Liver (tissue), 9 donors: ENCODE data around the gene LILRA1. TPM values are rescaled to one million over a fixed set of nuclear protein-coding genes. Genes with fewer than 3 reads are reported as not detected.

Experiments
- DNase-seq: peaks from one replicate; pipeline ENCODE4 v3.0.0-alpha.2; 2017; ENCODE audit warnings: low spot score
- H3K27ac ChIP-seq, 2 donors: one replicate each; pipeline ENCODE4 v1.7.0; 2013; ENCODE audit warnings: inconsistent platforms in 2 of 2, low read length in 2 of 2, control low read depth in 1 of 2, low read depth in 1 of 2, mild to moderate bottlenecking in 1 of 2
- H3K27me3 ChIP-seq, 4 donors: one replicate each; pipeline versions ENCODE4 v1.6.1 to v1.7.0; 2013; ENCODE audit warnings: low read length in 3 of 4, inconsistent platforms in 1 of 4, mild to moderate bottlenecking in 1 of 4, moderate library complexity in 1 of 4; ENCODE audit not compliant: control insufficient read depth in 4 of 4, insufficient read depth in 4 of 4
- H3K36me3 ChIP-seq, 4 donors: one replicate each; pipeline versions ENCODE4 v1.6.1 to v1.7.0; 2013; ENCODE audit warnings: low read length in 3 of 4, mild to moderate bottlenecking in 3 of 4, low read depth in 1 of 4, moderate library complexity in 1 of 4; ENCODE audit not compliant: control insufficient read depth in 4 of 4, insufficient read depth in 3 of 4
- H3K4me1 ChIP-seq, 4 donors: one replicate each; pipeline versions ENCODE4 v1.6.1 to v1.7.0; 2013; ENCODE audit warnings: low read length in 3 of 4, mild to moderate bottlenecking in 3 of 4, moderate library complexity in 1 of 4; ENCODE audit not compliant: control insufficient read depth in 4 of 4, insufficient read depth in 4 of 4
- H3K4me3 ChIP-seq, 3 donors: one replicate each; pipeline versions ENCODE4 v1.6.1 to v1.7.0; 2013; ENCODE audit warnings: low read length in 3 of 3, control low read depth in 1 of 3, low read depth in 1 of 3, mild to moderate bottlenecking in 1 of 3
- H3K9ac ChIP-seq, 2 donors: one replicate each; pipeline ENCODE4 v1.7.0; 2013; ENCODE audit warnings: low read length in 2 of 2, mild to moderate bottlenecking in 2 of 2, moderate library complexity in 2 of 2, control low read depth in 1 of 2, low read depth in 1 of 2
- H3K9me3 ChIP-seq, 4 donors: one replicate each; pipeline versions ENCODE4 v1.6.1 to v1.7.0; 2013; ENCODE audit warnings: low read length in 3 of 4; ENCODE audit not compliant: control insufficient read depth in 4 of 4
- CTCF ChIP-seq: fragments of 150-350 bp; IDR thresholded peaks from 2 replicates; pipeline ENCODE4 v1.5.1; 2017; ENCODE audit warnings: improper control_type of control experiment, low read depth, low read length; ENCODE audit not compliant: missing input control
- EGR1 ChIP-seq, 2 donors: IDR thresholded peaks; 2 replicates each; pipeline ENCODE4 v1.6.1; 2016 to 2018; ENCODE audit warnings: antibody characterized with exemption in 2 of 2, low read depth in 2 of 2
- FOXA1 ChIP-seq: IDR thresholded peaks from 2 replicates; pipeline ENCODE4 v1.6.1; 2016; ENCODE audit warnings: antibody characterized with exemption
- FOXA2 ChIP-seq: IDR thresholded peaks from 2 replicates; pipeline ENCODE4 v1.6.1; 2016; ENCODE audit warnings: antibody characterized with exemption
- GABPA ChIP-seq, 2 donors: IDR thresholded peaks in 1 of 2; conservative IDR thresholded peaks in 1 of 2; 2 replicates each; pipeline ENCODE4 v1.6.1; 2016; ENCODE audit warnings: antibody characterized with exemption in 2 of 2, mild to moderate bottlenecking in 1 of 2, moderate library complexity in 1 of 2
- HNF4A ChIP-seq, 2 donors: conservative IDR thresholded peaks; 2 replicates each; pipeline ENCODE4 v1.6.1; 2016; ENCODE audit warnings: antibody characterized with exemption in 2 of 2, mild to moderate bottlenecking in 2 of 2
- HNF4G ChIP-seq: IDR thresholded peaks from 2 replicates; pipeline ENCODE4 v1.6.1; 2016; ENCODE audit warnings: antibody characterized with exemption
- JUND ChIP-seq, 2 donors: IDR thresholded peaks; 2 replicates each; pipeline ENCODE4 v1.6.1; 2016; ENCODE audit warnings: antibody characterized with exemption in 2 of 2
- MAX ChIP-seq: IDR thresholded peaks from 2 replicates; pipeline ENCODE4 v1.6.1; 2016; ENCODE audit warnings: antibody characterized with exemption
- NR2F2 ChIP-seq: IDR thresholded peaks from 2 replicates; pipeline ENCODE4 v1.6.1; 2016; ENCODE audit warnings: antibody characterized with exemption
- RAD21 ChIP-seq, 2 donors: IDR thresholded peaks; 2 replicates each; pipeline ENCODE4 v1.6.1; 2016; ENCODE audit warnings: antibody characterized with exemption in 2 of 2, mild to moderate bottlenecking in 2 of 2
- REST ChIP-seq: IDR thresholded peaks from 2 replicates; pipeline ENCODE4 v1.6.1; 2016; ENCODE audit warnings: antibody characterized with exemption, mild to moderate bottlenecking
- RXRA ChIP-seq, 2 donors: IDR thresholded peaks; 2 replicates each; pipeline ENCODE4 v1.6.1; 2017 to 2018; ENCODE audit warnings: antibody characterized with exemption in 2 of 2, mild to moderate bottlenecking in 1 of 2
- SP1 ChIP-seq: IDR thresholded peaks from 2 replicates; pipeline ENCODE4 v1.6.1; 2018; ENCODE audit warnings: antibody characterized with exemption, mild to moderate bottlenecking
- TAF1 ChIP-seq: conservative IDR thresholded peaks from 2 replicates; pipeline ENCODE4 v1.6.1; 2016; ENCODE audit warnings: antibody characterized with exemption, mild to moderate bottlenecking
- YY1 ChIP-seq: IDR thresholded peaks from 2 replicates; pipeline ENCODE4 v1.6.1; 2016; ENCODE audit warnings: antibody characterized with exemption, mild to moderate bottlenecking
- WGBS: extraction: QIAGEN DNeasy Blood & Tissue Kit; methylation state at CpG from one replicate; pipeline ENCODE4 v1.1.7; 2013; 5-methylcytosine and 5-hydroxymethylcytosine counted together
- polyA plus RNA-seq, 2 donors: library from polyadenylated mRNA; stranded (reverse) in 1 of 2; unstranded in 1 of 2; fragments of 200-250 nt in 1 of 2; fragments of >200 nt in 1 of 2; fragmentation: Nextera tagmentation in 1 of 2; extraction: Ambion mirVana in 1 of 2; gene quantifications; one replicate each; pipeline versions ENCODE4 v1.2.1 to v1.2.3, GENCODE V29; 2013 to 2015
- total RNA-seq, 2 donors: library from RNA; depleted of rRNA; stranded (reverse); fragments of >200 nt; gene quantifications; one replicate each; pipeline ENCODE4 v1.2.3, GENCODE V29; 2014
- TF ChIP-seq, protein P1 (sequence below): IDR thresholded peaks from 2 replicates; pipeline ENCODE4 v1.6.1; 2016; ENCODE audit warnings: antibody characterized with exemption
- donor health status: healthy.
- donor health status: healthy.
- donor health status: healthy.
- donor health status: healthy.
- donor health status: healthy.

The LILRA1 gene
- total and polyA plus RNA-seq, 4 donors, result 0.43 to 2.1 (median 1.2) TPM

- no peak for DNase-seq
- Histone ChIP-seq H3K4me1 (no peaks in the 10 kb centered on the region), H3K27me3 (no peaks in the 10 kb centered on the region), H3K4me3 (no peak overlapping the region), H3K36me3 (no peaks in the 10 kb centered on the region), H3K9ac (no peak overlapping the region), H3K27ac (no peak overlapping the region), H3K9me3 (no peaks in the 10 kb centered on the region)
- TF ChIP-seq MAX (no peak), CTCF (no peak), SP1 (no peak), YY1 (no peak), NR2F2 (no peak), HNF4A (conservative IDR thresholded peaks at IDR 0.05) (no peak), JUND (IDR thresholded peaks at IDR 0.05) (no peak), REST (no peak), FOXA2 (no peak), TAF1 (no peak), GABPA (IDR thresholded peaks at IDR 0.05 in 1 of 2, conservative IDR thresholded peaks at IDR 0.05 in 1 of 2) (no peak), HNF4G (no peak), EGR1 (IDR thresholded peaks at IDR 0.05; ENCODE audit: low read depth in 2 of 2) (no peak), RXRA (IDR thresholded peaks at IDR 0.05) (no peak), FOXA1 (no peak), RAD21 (IDR thresholded peaks at IDR 0.05) (no peak)
- TF ChIP-seq, protein P1, sequence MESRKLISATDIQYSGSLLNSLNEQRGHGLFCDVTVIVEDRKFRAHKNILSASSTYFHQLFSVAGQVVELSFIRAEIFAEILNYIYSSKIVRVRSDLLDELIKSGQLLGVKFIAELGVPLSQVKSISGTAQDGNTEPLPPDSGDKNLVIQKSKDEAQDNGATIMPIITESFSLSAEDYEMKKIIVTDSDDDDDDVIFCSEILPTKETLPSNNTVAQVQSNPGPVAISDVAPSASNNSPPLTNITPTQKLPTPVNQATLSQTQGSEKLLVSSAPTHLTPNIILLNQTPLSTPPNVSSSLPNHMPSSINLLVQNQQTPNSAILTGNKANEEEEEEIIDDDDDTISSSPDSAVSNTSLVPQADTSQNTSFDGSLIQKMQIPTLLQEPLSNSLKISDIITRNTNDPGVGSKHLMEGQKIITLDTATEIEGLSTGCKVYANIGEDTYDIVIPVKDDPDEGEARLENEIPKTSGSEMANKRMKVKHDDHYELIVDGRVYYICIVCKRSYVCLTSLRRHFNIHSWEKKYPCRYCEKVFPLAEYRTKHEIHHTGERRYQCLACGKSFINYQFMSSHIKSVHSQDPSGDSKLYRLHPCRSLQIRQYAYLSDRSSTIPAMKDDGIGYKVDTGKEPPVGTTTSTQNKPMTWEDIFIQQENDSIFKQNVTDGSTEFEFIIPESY, result no peak
- 85% methylated on average over 15 of the region's 15 CpGs for WGBS
Measured at GRCh38 chr19:54552913-54553310, 40.5 kb upstream of the LILRA1 start.

DNA sequence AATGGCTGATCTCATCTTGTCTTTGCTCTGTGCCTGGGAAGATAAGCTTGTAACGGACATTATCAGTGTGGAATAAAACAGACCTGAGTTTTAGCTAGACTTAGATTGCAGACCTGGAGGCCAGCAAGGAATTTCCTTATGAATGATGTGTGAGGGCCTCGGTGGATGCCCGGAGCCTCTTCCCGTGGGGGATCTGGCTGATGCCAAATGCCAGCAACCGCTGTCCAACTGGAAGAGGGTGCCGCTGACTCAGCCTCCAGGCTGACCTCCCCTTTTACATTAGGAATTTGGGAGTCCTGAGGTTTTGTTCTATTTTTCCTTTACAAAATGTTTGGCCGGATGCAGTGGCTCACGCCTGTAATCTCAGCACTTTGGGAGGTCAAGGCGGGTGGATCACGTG is 39.4 kb upstream of the LILRA1 start:
- 87% methylated on average over 10 of the region's 10 CpGs for WGBS
- Histone ChIP-seq H3K9ac (no peak overlapping the region), H3K36me3 (no peaks in the 10 kb centered on the region), H3K4me3 (no peak overlapping the region), H3K9me3 (no peaks in the 10 kb centered on the region), H3K4me1 (no peaks in the 10 kb centered on the region), H3K27ac (no peak overlapping the region), H3K27me3 (no peaks in the 10 kb centered on the region)
- DNase-seq, result no peak
- TF ChIP-seq RAD21 (IDR thresholded peaks at IDR 0.05), result no peak
- no peak for TF ChIP-seq FOXA1
- TF ChIP-seq REST, result no peak
- TF ChIP-seq, protein P1, result no peak
- no peak for TF ChIP-seq CTCF
- no peak for TF ChIP-seq SP1
- no peak for TF ChIP-seq HNF4G
